GM18909 (cell line): Measurements from ENCODE around the gene IL12RB2.
"Not testable (repeated sequence)": the region's sequence is repeated elsewhere in the genome, so short reads cannot be mapped to it uniquely, and the experiment has no call there.

Experiments
- ATAC-seq: cut with Tn5 transposase; IDR thresholded peaks from one replicate; pipeline ENCODE4 v1.9.1; 2021; ENCODE audit warnings: mild to moderate bottlenecking; ENCODE audit not compliant: unreplicated experiment, poor library complexity

The IL12RB2 gene

GRCh38 chr1:67429011-67429527 lies 121.4 kb downstream of the IL12RB2 start:
- ATAC-seq: no peak

- peak; percentile 4 for ATAC-seq
Measured at GRCh38 chr1:67429528-67430357, 122.1 kb downstream of the IL12RB2 start.

DNA sequence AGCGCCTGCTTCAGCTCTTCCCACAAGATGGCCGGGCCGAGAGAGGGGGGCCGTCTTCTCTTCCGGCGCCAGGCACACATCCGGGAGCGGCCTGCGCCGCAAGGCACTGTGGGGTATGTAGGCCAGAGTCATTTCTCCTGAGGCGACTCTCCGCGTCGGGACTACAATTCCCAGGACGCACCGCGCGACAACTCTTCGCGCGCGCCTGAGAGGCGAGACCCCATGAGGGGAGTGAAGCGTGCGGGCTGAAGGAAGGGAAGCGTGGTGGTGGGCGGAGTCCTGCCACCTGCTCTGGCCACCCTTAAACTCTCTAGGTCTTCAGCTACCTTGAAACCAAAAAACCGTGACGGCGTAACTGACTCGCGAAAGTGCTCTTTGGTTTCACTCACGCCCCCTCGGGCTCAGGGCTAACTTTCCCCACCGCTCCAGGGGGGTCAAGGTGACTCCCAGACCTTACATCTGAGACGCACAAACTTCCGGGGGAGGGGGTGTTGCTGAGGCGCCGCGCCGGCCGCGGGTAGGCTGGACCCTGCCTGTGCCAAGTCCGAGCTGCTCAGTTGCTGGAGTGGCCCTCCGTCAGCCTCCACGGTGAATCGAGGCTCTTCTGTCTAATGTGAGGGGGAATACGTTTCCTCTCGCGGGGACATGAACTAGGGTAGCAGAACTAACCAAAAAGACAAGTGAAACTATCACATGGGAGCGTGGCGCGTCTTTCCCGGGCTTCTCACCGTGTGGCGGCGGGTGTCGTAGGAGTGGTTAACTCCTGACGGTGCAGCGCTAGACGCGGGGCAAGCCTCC lies 122.9 kb downstream of the IL12RB2 start, which contains the start of gene SERBP1:
TSS of gene SERBP1 (minus strand) at position 45 of the 798 bp plus-strand sequence. CDS start 102 bp downstream, outside the sequence.
- ATAC-seq: peak; percentile 89

GRCh38 chr1:67431156-67431765 lies 123.6 kb downstream of the IL12RB2 start:
- ATAC-seq: no peak

- no peak for ATAC-seq
Measured at GRCh38 chr1:67431869-67432578, 124.4 kb downstream of the IL12RB2 start.

- ATAC-seq: no peak
Measured at GRCh38 chr1:67432745-67433144, 125.1 kb downstream of the IL12RB2 start.

- ATAC-seq: no peak
Measured at GRCh38 chr1:67433837-67434236, 126.2 kb downstream of the IL12RB2 start.

GRCh38 chr1:67434491-67434890 lies 126.8 kb downstream of the IL12RB2 start:
- no peak for ATAC-seq

GRCh38 chr1:67436511-67437055 lies 128.9 kb downstream of the IL12RB2 start:
- no peak for ATAC-seq

DNA sequence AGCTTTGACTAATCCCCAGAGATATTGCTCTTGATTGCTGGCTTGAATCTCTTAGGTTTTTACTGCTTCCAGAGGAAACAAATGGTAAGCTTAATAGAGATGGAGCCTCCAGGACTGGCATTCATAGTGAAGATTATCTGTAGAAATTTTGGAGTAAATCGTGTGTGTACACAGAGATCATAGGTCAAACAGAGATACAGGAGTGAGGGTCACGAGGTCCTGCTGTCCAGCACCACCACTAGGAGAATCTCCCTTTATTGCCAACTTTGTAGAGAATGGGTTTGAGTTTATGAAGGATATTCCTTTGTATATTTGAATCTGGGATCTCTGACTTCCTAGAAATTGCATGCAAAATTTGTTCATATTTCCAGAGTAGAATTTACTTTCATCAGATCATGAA lies 130.3 kb downstream of the IL12RB2 start:
- ATAC-seq: no peak

DNA sequence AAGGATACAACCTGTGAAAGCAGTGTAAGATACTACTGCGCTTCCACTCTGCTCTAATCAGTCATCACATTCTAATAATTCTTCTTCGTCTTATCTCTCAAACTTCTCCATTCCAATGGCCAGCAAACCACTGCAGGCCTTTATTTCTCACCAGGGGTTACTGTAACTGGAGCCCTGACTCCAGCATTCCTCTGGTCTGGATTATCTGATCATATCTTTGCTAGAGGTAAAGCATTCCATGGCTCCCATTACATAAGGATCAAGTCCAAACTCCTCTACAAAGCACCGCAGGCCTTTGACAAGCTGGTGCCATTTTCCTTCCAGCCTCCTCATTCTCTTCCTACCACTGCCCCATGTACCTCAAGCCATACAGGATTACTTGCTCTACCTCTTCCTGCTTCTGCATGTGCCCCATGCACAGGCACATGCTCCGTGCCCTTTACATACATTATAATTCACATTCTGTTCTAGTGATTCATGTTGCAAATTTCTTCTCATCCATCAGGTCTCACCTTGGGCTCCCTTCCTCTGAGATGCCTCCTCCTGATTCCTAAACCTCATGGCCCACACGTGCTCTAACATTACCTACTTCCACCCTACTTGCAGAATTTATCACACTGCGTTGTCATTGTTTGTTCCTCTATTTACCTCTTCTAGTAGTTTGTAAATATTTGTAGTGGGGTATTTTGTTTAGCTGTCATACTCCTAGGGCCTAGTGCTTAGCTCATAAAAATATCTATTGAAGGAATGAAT lies 131.8 kb downstream of the IL12RB2 start:
- no peak for ATAC-seq

GRCh38 chr1:67440339-67440738 lies 132.7 kb downstream of the IL12RB2 start:
- ATAC-seq: no peak

DNA sequence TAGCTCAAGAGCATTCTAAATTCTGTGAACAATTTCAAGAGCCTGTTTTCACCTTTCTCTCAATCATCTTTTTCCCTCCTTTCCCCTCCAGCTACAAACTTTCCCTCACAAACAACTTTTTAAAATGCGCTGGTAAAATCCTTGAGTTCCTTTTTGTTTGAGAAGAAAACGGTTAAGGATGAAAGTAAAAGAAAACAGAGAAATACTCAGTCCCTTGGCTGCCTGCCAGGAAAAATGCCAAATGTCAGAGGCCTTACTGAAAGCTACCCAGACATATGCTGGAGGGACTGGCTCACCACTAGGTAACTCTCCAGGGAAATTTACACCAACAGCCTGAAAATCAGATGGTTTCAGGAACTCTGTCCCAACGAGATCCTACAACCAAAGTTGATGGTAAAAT lies 133.5 kb downstream of the IL12RB2 start:
- peak; percentile 69 for ATAC-seq

- peak; percentile 38 for ATAC-seq
Measured at GRCh38 chr1:67441739-67442281, 134.1 kb downstream of the IL12RB2 start.

- not testable (repeated sequence) for ATAC-seq
Measured at GRCh38 chr1:67446014-67446413, 138.3 kb downstream of the IL12RB2 start.
